H54 (cell line): ENCODE measurements around the gene ZNF444.
A peak's percentile ranks its signal among the peaks of the same experiment; 100 is the strongest.
"Not testable (repeated sequence)": the region's sequence is repeated elsewhere in the genome, so short reads cannot be mapped to it uniquely, and the experiment has no call there.

Experiments
- DNase-seq: peaks from one replicate; pipeline ENCODE4 v3.0.0; 2011; ENCODE audit warnings: low spot score, mixed read lengths; ENCODE audit not compliant: insufficient read length
- FAIRE-seq: peaks from 3 replicates; lab custom pipeline; 2011; peaks lifted over from hg19 to GRCh38; lab: Jason Lieb, UNC
- POLR2A ChIP-seq: IDR thresholded peaks from 2 replicates; pipeline ENCODE4 v1.6.1; 2011; ENCODE audit warnings: low read depth, mild to moderate bottlenecking, low read length

ZNF444 gene

GRCh38 chr19:56153507-56153906 lies 12.4 kb downstream of the ZNF444 start:
- DNase-seq (no peak), FAIRE-seq (no peak)
- TF ChIP-seq POLR2A: no peak

GRCh38 chr19:56155124-56155687 lies 14.1 kb downstream of the ZNF444 start:
- no peak for DNase-seq
- TF ChIP-seq POLR2A: no peak
- FAIRE-seq: no peak

GRCh38 chr19:56156768-56157167 lies 15.7 kb downstream of the ZNF444 start:
- TF ChIP-seq POLR2A: no peak
- no peak for FAIRE-seq
- no peak for DNase-seq

- no peak for TF ChIP-seq POLR2A
- DNase-seq (no peak), FAIRE-seq (no peak)
Measured at GRCh38 chr19:56158170-56158757, 17.2 kb downstream of the ZNF444 start.

- no peak for FAIRE-seq
Measured at GRCh38 chr19:56159009-56159559, 18.0 kb downstream of the ZNF444 start.

GRCh38 chr19:56159622-56160271 lies 18.7 kb downstream of the ZNF444 start:
- FAIRE-seq: no peak
- DNase-seq: no peak
- TF ChIP-seq POLR2A: no peak

More at GRCh38 chr19:56159009-56159559, 18.0 kb downstream of the ZNF444 start:
- TF ChIP-seq POLR2A: no peak
- no peak for DNase-seq

GRCh38 chr19:56161534-56161933 lies 20.4 kb downstream of the ZNF444 start:
- no peak for FAIRE-seq

GRCh38 chr19:56162258-56162657 lies 21.2 kb downstream of the ZNF444 start:
- no peak for FAIRE-seq
- peak; percentile 82 for DNase-seq
- no peak for TF ChIP-seq POLR2A

More at GRCh38 chr19:56161534-56161933, 20.4 kb downstream of the ZNF444 start:
- TF ChIP-seq POLR2A: no peak
- DNase-seq: no peak

- FAIRE-seq (no peak), DNase-seq (no peak)
- TF ChIP-seq POLR2A: no peak
Measured at GRCh38 chr19:56163097-56163496, 22.0 kb downstream of the ZNF444 start.

- peak; percentile 69 for DNase-seq
Measured at GRCh38 chr19:56167064-56167578, 26.0 kb downstream of the ZNF444 start.

GRCh38 chr19:56170261-56170660 lies 29.2 kb downstream of the ZNF444 start:
- DNase-seq: peak; percentile 99
- FAIRE-seq: peak; percentile 91
- 0 out of 2 replicates have a peak, but pooled peaks have one; percentile 18 for TF ChIP-seq POLR2A

More at GRCh38 chr19:56167064-56167578, 26.0 kb downstream of the ZNF444 start:
- no peak for TF ChIP-seq POLR2A
- FAIRE-seq: no peak

GRCh38 chr19:56174086-56174485 lies 33.0 kb downstream of the ZNF444 start:
- no peak for FAIRE-seq
- DNase-seq: no peak
- TF ChIP-seq POLR2A: no peak

- DNase-seq (no peak), FAIRE-seq (no peak)
- no peak for TF ChIP-seq POLR2A
Measured at GRCh38 chr19:56174550-56174949, 33.5 kb downstream of the ZNF444 start.

- FAIRE-seq, DNase-seq: not testable (repeated sequence)
Measured at GRCh38 chr19:56175861-56176307, 34.8 kb downstream of the ZNF444 start, which contains the start of gene GALP. Gene GALP (plus strand): TSS chr19:56176008. CDS start chr19:56177109, 1,101 bp downstream.

GRCh38 chr19:56176310-56176709 lies 35.2 kb downstream of the ZNF444 start:
- not testable (repeated sequence) for DNase-seq, FAIRE-seq
